Measurements from ENCODE around the gene THTPA.

Gene THTPA

GRCh38 chr14:23564876-23565275 is 8.8 kb downstream of the THTPA start:
- no peak for DNase-seq (ENCODE audit: low read depth)
- no peak overlapping the region for H3K4me3 ChIP-seq (ENCODE audit: control insufficient read depth, low read depth, low read length)
- no peak for TF ChIP-seq CTCF (conservative IDR thresholded peaks at IDR 0.05; ENCODE audit: control insufficient read depth, insufficient read depth, low read depth, low read length)

DNA sequence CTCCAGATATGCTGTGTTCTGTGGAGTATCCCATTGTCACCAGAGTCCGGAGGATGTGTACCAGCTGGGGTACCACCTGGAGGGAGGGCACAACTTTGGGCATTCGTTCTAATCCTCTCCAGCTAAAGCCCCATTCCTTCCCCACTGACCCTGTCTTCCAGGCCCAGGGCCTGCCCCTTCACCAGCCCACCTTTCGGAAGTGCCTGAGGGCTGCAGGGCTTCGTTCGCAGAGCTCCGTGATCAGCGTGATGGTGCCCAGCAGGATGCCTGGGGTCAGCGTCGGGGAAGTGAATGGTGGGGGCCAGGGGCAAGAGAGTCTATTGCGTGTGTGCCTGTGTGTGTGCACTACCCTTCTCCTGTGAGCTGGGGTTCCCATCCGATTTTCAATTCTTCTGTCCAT is 9.6 kb downstream of the THTPA start:
- no peak overlapping the region for H3K4me3 ChIP-seq (ENCODE audit: control insufficient read depth, low read depth, low read length)
- no peak for TF ChIP-seq CTCF (conservative IDR thresholded peaks at IDR 0.05; ENCODE audit: control insufficient read depth, insufficient read depth, low read depth, low read length)
- no peak for DNase-seq (ENCODE audit: low read depth)

- H3K4me3 ChIP-seq (ENCODE audit: control insufficient read depth, low read depth, low read length): no peak overlapping the region
- DNase-seq (ENCODE audit: low read depth): no peak
- TF ChIP-seq CTCF (conservative IDR thresholded peaks at IDR 0.05; ENCODE audit: control insufficient read depth, insufficient read depth, low read depth, low read length): no peak
Measured at GRCh38 chr14:23566112-23566777, 10.2 kb downstream of the THTPA start.

- H3K4me3 ChIP-seq (ENCODE audit: control insufficient read depth, low read depth, low read length): peak overlapping the region; percentile 61
- no peak for DNase-seq (ENCODE audit: low read depth)
- TF ChIP-seq CTCF (conservative IDR thresholded peaks at IDR 0.05; ENCODE audit: control insufficient read depth, insufficient read depth, low read depth, low read length): peak; percentile 33
Measured at GRCh38 chr14:23566778-23567185, 10.7 kb downstream of the THTPA start.

GRCh38 chr14:23567186-23568020 is 11.3 kb downstream of the THTPA start, which contains the start of gene AP1G2:
AP1G2 (minus strand) TSS chr14:23567791; CDS start chr14:23567314, 477 bp downstream.
- no peak for TF ChIP-seq CTCF (conservative IDR thresholded peaks at IDR 0.05; ENCODE audit: control insufficient read depth, insufficient read depth, low read depth, low read length)
- DNase-seq (ENCODE audit: low read depth): peak; percentile 50
- H3K4me3 ChIP-seq (ENCODE audit: control insufficient read depth, low read depth, low read length): peak within 1 kb of the TSS; percentile 61

- TF ChIP-seq CTCF (conservative IDR thresholded peaks at IDR 0.05; ENCODE audit: control insufficient read depth, insufficient read depth, low read depth, low read length): no peak
- no peak for DNase-seq (ENCODE audit: low read depth)
- H3K4me3 ChIP-seq (ENCODE audit: control insufficient read depth, low read depth, low read length): peak overlapping the region; percentile 61
Measured at GRCh38 chr14:23568021-23568599, 12.0 kb downstream of the THTPA start.
